Activated T-cell treated with anti-CD3 and anti-CD28 coated beads, Interleukin-2, amount 50 U/mL, for 24 hours (primary cell): ENCODE results near the gene TMTC2.
"Not testable (repeated sequence)": the region's sequence is repeated elsewhere in the genome, so short reads cannot be mapped to it uniquely, and the experiment has no call there.

Experiments
- DNase-seq: peaks from one replicate; pipeline ENCODE4 v3.0.0-alpha.2; 2020
- H3K27ac Mint-ChIP-seq: 2 replicates; pipeline ENCODE4 v1.8.0; 2020; ENCODE audit warnings: mild to moderate bottlenecking, mixed read lengths
- H3K27me3 Mint-ChIP-seq: 2 replicates; pipeline ENCODE4 v1.8.0; 2020; ENCODE audit warnings: mixed read lengths
- H3K36me3 Mint-ChIP-seq: 2 replicates; pipeline ENCODE4 v1.8.0; 2020; ENCODE audit warnings: low read depth, mixed read lengths
- H3K4me1 Mint-ChIP-seq: 2 replicates; pipeline ENCODE4 v1.8.0; 2020; ENCODE audit warnings: low read depth, mixed read lengths
- H3K4me3 Mint-ChIP-seq: 2 replicates; pipeline ENCODE4 v1.8.0; 2020; ENCODE audit warnings: mild to moderate bottlenecking, moderate library complexity, mixed read lengths
- H3K9me3 Mint-ChIP-seq: 2 replicates; pipeline ENCODE4 v1.8.0; 2020; ENCODE audit warnings: mixed read lengths

Gene TMTC2

GRCh38 chr12:83084516-83085234, 398.0 kb downstream of the TMTC2 start:
- H3K4me1 Mint-ChIP-seq, result no peaks in the 10 kb centered on the region
- no peak for DNase-seq
- H3K27me3 Mint-ChIP-seq, result no peaks in the 10 kb centered on the region
- H3K4me3 Mint-ChIP-seq, result no peak overlapping the region
- no peak overlapping the region for H3K27ac Mint-ChIP-seq
- no peaks in the 10 kb centered on the region for H3K9me3 Mint-ChIP-seq
- no peaks in the 10 kb centered on the region for H3K36me3 Mint-ChIP-seq

DNA sequence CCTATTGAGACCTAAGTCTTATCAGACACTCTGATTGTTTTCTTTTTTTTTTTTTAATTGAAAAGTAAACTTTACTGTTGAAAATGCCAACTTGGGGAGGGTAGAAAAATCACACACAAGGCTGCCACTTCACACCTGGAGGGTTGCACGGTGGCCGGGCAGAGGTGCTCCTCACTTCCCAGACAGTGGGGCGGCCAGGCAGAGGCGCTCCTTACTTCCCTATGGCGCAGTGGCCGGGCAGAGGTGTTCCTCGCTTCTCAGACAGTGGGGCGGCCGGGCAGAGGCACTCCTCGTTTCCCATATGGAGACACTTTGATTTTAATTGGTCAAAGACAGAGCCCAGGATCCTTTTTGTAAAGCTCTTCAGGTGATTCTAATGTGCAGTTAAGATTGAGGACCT, 399.3 kb downstream of the TMTC2 start:
- Mint-ChIP-seq H3K27ac (no peak overlapping the region), H3K4me1 (no peaks in the 10 kb centered on the region), H3K4me3 (no peak overlapping the region), H3K27me3 (no peaks in the 10 kb centered on the region), H3K36me3 (no peaks in the 10 kb centered on the region), H3K9me3 (no peaks in the 10 kb centered on the region)
- no peak for DNase-seq

DNA sequence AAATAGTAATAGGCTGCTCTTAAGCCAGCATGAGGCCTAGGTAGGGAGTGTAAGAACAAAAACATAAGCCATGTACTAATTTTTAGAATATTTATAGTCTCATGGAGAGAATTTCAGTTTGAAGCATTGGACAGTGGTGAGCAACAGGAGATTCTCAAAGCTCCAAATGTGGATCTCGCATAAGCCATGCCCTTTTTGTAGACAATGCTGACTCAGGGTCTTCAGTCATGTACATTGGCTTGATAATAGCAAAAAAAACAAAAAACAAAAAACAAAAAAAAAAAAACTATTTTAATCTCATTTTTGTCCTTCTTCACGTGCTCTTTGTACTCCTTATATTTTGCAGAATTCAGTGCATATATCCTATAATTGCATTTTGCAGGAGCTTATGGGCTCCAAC, 402.9 kb downstream of the TMTC2 start:
- no peaks in the 10 kb centered on the region for H3K9me3 Mint-ChIP-seq
- H3K4me3 Mint-ChIP-seq, result no peak overlapping the region
- no peaks in the 10 kb centered on the region for H3K4me1 Mint-ChIP-seq
- no peak for DNase-seq
- no peaks in the 10 kb centered on the region for H3K36me3 Mint-ChIP-seq
- no peaks in the 10 kb centered on the region for H3K27me3 Mint-ChIP-seq
- H3K27ac Mint-ChIP-seq, result no peak overlapping the region

DNA sequence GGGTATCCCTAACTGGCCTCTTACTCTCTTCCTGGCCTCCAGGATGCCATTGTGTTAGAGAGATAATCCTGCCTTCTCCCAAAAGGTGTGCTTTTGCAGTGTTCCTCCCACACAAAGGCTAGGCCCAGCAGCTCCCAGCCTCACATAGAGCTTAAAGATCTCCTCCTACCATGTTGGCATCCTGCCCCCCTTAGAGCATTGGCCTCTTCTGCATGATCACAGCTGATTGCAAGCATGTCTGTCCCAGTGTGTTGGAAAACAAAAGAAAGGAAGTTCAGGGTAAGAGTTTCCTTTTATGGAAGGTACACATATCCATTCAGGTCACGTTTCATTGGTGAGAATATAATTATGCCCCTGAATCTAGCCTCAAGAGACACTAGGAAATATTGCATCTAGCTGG, 405.4 kb downstream of the TMTC2 start:
- DNase-seq, result no peak
- Mint-ChIP-seq H3K9me3 (peaks cover 4% of the 10 kb centered on the region), H3K4me3 (no peak overlapping the region), H3K4me1 (no peaks in the 10 kb centered on the region), H3K27ac (no peak overlapping the region), H3K36me3 (no peaks in the 10 kb centered on the region), H3K27me3 (no peaks in the 10 kb centered on the region)

- H3K9me3 Mint-ChIP-seq, result peaks cover 4% of the 10 kb centered on the region
- no peak overlapping the region for H3K27ac Mint-ChIP-seq
- no peaks in the 10 kb centered on the region for H3K4me1 Mint-ChIP-seq
- H3K36me3 Mint-ChIP-seq, result no peaks in the 10 kb centered on the region
- no peak for DNase-seq
- H3K27me3 Mint-ChIP-seq, result no peaks in the 10 kb centered on the region
- no peak overlapping the region for H3K4me3 Mint-ChIP-seq
Measured at GRCh38 chr12:83092606-83093005, 405.9 kb downstream of the TMTC2 start.

GRCh38 chr12:83093426-83093825, 406.7 kb downstream of the TMTC2 start:
- Mint-ChIP-seq H3K4me3 (no peak overlapping the region), H3K4me1 (no peaks in the 10 kb centered on the region), H3K36me3 (no peaks in the 10 kb centered on the region), H3K9me3 (peaks cover 4% of the 10 kb centered on the region), H3K27ac (no peak overlapping the region), H3K27me3 (no peaks in the 10 kb centered on the region)
- no peak for DNase-seq

DNA sequence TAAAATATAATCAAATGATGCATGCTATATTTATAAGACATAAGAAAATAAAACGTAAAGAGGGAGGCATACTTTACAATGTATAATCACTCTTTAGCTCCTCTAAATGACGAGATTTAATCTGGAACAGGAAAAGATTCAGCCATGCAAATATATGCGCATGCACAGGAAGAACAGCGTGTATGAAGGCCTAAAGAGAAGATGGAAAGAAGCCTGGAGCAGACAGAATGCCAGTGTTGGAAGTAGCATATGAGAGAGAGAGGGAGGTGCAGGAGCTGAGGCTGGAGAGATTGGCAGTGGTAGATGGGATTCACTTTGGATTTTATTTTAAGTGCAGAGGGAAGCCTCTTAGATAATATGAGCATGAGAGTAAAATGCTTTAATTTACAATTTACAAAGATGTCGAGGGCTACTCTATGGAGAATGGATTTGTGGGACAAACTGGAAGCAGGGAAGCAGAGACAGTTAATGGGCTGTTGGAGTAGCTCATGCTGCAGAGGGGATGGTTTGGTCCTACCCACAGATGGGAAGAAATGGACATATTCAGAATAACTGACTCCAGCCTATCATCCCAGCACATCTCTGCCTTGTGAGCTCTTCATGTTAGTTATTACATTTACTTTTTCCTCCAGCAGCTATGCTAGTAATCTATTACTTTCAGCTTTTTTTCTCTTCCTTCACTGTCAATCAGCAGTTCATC, 411.1 kb downstream of the TMTC2 start:
- Mint-ChIP-seq H3K27me3 (no peaks in the 10 kb centered on the region), H3K4me1 (no peaks in the 10 kb centered on the region), H3K36me3 (no peaks in the 10 kb centered on the region), H3K9me3 (peaks cover 4% of the 10 kb centered on the region), H3K27ac (no peak overlapping the region), H3K4me3 (no peak overlapping the region)
- DNase-seq, result no peak

GRCh38 chr12:83099436-83099835, 412.7 kb downstream of the TMTC2 start:
- DNase-seq, result no peak
- H3K27ac Mint-ChIP-seq, result no peak overlapping the region
- H3K4me3 Mint-ChIP-seq, result no peak overlapping the region
- peaks cover 4% of the 10 kb centered on the region for H3K9me3 Mint-ChIP-seq
- H3K36me3 Mint-ChIP-seq, result no peaks in the 10 kb centered on the region
- no peaks in the 10 kb centered on the region for H3K27me3 Mint-ChIP-seq
- no peaks in the 10 kb centered on the region for H3K4me1 Mint-ChIP-seq

GRCh38 chr12:83102499-83102898, 415.8 kb downstream of the TMTC2 start:
- no peak for DNase-seq
- Mint-ChIP-seq H3K4me3 (no peak overlapping the region), H3K9me3 (no peaks in the 10 kb centered on the region), H3K4me1 (no peaks in the 10 kb centered on the region), H3K27ac (no peak overlapping the region), H3K36me3 (no peaks in the 10 kb centered on the region), H3K27me3 (no peaks in the 10 kb centered on the region)

- H3K27me3 Mint-ChIP-seq, result no peaks in the 10 kb centered on the region
- H3K4me1 Mint-ChIP-seq, result no peaks in the 10 kb centered on the region
- H3K27ac Mint-ChIP-seq, result no peak overlapping the region
- H3K9me3 Mint-ChIP-seq, result no peaks in the 10 kb centered on the region
- H3K4me3 Mint-ChIP-seq, result no peak overlapping the region
- H3K36me3 Mint-ChIP-seq, result no peaks in the 10 kb centered on the region
- DNase-seq, result no peak
Measured at GRCh38 chr12:83106873-83107272, 420.2 kb downstream of the TMTC2 start.

DNA sequence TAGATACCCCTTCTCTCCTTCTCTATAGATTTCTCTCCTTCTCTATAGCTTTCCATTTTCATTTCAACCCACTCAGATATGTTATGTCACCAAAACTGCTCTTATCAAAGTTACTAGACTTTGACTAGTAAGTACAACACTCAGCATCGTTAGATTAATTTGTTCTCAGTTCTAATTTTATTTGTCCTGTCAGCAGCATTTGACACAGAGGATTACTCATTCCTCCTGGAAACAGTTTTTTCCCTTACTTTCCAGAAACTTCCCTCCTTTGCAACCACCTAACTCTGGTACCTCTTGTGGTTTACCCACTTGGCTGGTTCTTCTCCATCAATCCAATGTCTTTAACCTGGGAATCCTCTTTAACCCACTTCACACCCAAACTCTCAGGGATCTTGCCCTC, 423.7 kb downstream of the TMTC2 start:
- Mint-ChIP-seq H3K36me3 (no peaks in the 10 kb centered on the region), H3K27ac (no peak overlapping the region), H3K9me3 (no peaks in the 10 kb centered on the region), H3K4me1 (no peaks in the 10 kb centered on the region), H3K27me3 (no peaks in the 10 kb centered on the region), H3K4me3 (no peak overlapping the region)
- no peak for DNase-seq

DNA sequence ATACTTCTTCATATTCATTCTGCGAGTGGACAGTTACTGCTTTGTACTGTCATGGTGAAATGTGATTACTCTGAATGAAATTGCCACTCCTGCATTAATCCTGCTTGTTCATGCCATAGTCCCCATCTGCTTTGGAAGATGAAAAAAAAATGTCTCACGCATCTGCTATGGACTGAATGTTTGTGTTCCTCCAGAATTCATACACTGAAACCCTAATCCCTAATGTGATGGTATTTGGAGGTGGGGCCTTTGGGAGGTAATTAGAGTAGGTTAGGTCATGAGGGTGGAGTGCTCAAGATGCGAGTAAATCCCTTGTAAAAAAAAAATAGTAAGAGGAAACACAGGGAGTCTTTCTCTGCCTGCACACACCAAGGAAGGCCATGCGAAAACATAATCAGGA, 427.2 kb downstream of the TMTC2 start:
- Mint-ChIP-seq H3K4me1 (no peaks in the 10 kb centered on the region), H3K36me3 (no peaks in the 10 kb centered on the region), H3K9me3 (peaks cover 2% of the 10 kb centered on the region), H3K4me3 (no peak overlapping the region), H3K27ac (no peak overlapping the region), H3K27me3 (no peaks in the 10 kb centered on the region)
- DNase-seq, result no peak

GRCh38 chr12:83114966-83115365, 428.3 kb downstream of the TMTC2 start:
- Mint-ChIP-seq H3K4me1 (no peaks in the 10 kb centered on the region), H3K27ac (no peak overlapping the region), H3K9me3 (peaks cover 5% of the 10 kb centered on the region), H3K4me3 (no peak overlapping the region), H3K27me3 (no peaks in the 10 kb centered on the region), H3K36me3 (no peaks in the 10 kb centered on the region)
- no peak for DNase-seq

- H3K4me1 Mint-ChIP-seq, H3K27me3 Mint-ChIP-seq, H3K36me3 Mint-ChIP-seq, H3K27ac Mint-ChIP-seq, H3K9me3 Mint-ChIP-seq, H3K4me3 Mint-ChIP-seq, DNase-seq: not testable (repeated sequence)
Measured at GRCh38 chr12:83117926-83118325, 431.2 kb downstream of the TMTC2 start.

GRCh38 chr12:83121897-83122622, 435.4 kb downstream of the TMTC2 start:
- Mint-ChIP-seq H3K9me3 (peaks cover 5% of the 10 kb centered on the region), H3K27ac (no peak overlapping the region), H3K27me3 (no peaks in the 10 kb centered on the region), H3K4me3 (no peak overlapping the region), H3K4me1 (peaks cover 4% of the 10 kb centered on the region), H3K36me3 (no peaks in the 10 kb centered on the region)
- no peak for DNase-seq
